Measurements from ENCODE around the gene PTPN14.

The PTPN14 gene

GRCh38 chr1:214470132-214470531 is 81.3 kb downstream of the PTPN14 start:
- Histone ChIP-seq H3K23ac (ENCODE audit: low read length) (no peak overlapping the region), H3K4me3 (ENCODE audit: low read length) (no peak overlapping the region), H3K9ac (ENCODE audit: low read length) (no peak overlapping the region), H3K79me1 (ENCODE audit: low read length) (peaks cover 4% of the 10 kb centered on the region), H3K18ac (ENCODE audit: low read length) (no peak overlapping the region), H3K4me2 (ENCODE audit: low read length) (no peak overlapping the region), H2AK5ac (ENCODE audit: low read length) (no peak overlapping the region), H2BK5ac (ENCODE audit: low read length) (no peak overlapping the region), H4K5ac (ENCODE audit: low read length) (no peak overlapping the region), H3K4ac (ENCODE audit: low read depth, low read length) (no peak overlapping the region), H3K4me1 (ENCODE audit: control insufficient read depth, low read depth, low read length) (peaks cover 19% of the 10 kb centered on the region), H3K27me3 (ENCODE audit: insufficient read depth, low read length, poor library complexity) (no peaks in the 10 kb centered on the region), H3K79me2 (ENCODE audit: control insufficient read depth, insufficient read depth, low read length) (peaks cover 62% of the 10 kb centered on the region), H2BK15ac (replicated peaks; ENCODE audit: low read depth) (no peak overlapping the region), H4K8ac (ENCODE audit: low read depth, low read length) (no peak overlapping the region), H3K27ac (ENCODE audit: low read depth, low read length) (no peak overlapping the region), H3K36me3 (ENCODE audit: control insufficient read depth, insufficient read depth, low read length) (no peaks in the 10 kb centered on the region), H2BK120ac (ENCODE audit: low read depth, low read length) (no peak overlapping the region), H3K56ac (ENCODE audit: low read length) (no peak overlapping the region)
- no peak for DNase-seq
- WGBS (ENCODE audit: extremely low coverage, insufficient coverage, low lambda C conversion rate), result no CpG with 5 or more reads among the region's 3 CpGs

GRCh38 chr1:214469290-214469689 is 82.1 kb downstream of the PTPN14 start:
- Histone ChIP-seq H3K36me3 (ENCODE audit: control insufficient read depth, insufficient read depth, low read length) (peaks cover 2% of the 10 kb centered on the region), H3K4me3 (ENCODE audit: low read length) (no peak overlapping the region), H3K4me1 (ENCODE audit: control insufficient read depth, low read depth, low read length) (peaks cover 13% of the 10 kb centered on the region), H3K79me1 (ENCODE audit: low read length) (peaks cover 11% of the 10 kb centered on the region), H4K8ac (ENCODE audit: low read depth, low read length) (peak overlapping the region; percentile 56), H3K4ac (ENCODE audit: low read depth, low read length) (no peak overlapping the region), H3K4me2 (ENCODE audit: low read length) (no peak overlapping the region), H4K5ac (ENCODE audit: low read length) (no peak overlapping the region), H2AK5ac (ENCODE audit: low read length) (no peak overlapping the region), H3K27me3 (ENCODE audit: insufficient read depth, low read length, poor library complexity) (no peaks in the 10 kb centered on the region), H3K79me2 (ENCODE audit: control insufficient read depth, insufficient read depth, low read length) (peaks cover 63% of the 10 kb centered on the region), H2BK15ac (replicated peaks; ENCODE audit: low read depth) (no peak overlapping the region), H3K56ac (ENCODE audit: low read length) (no peak overlapping the region), H3K18ac (ENCODE audit: low read length) (no peak overlapping the region), H2BK5ac (ENCODE audit: low read length) (no peak overlapping the region), H3K23ac (ENCODE audit: low read length) (no peak overlapping the region), H3K27ac (ENCODE audit: low read depth, low read length) (no peak overlapping the region), H3K9ac (ENCODE audit: low read length) (no peak overlapping the region), H2BK120ac (ENCODE audit: low read depth, low read length) (no peak overlapping the region)
- WGBS (ENCODE audit: extremely low coverage, insufficient coverage, low lambda C conversion rate), result no CpG with 5 or more reads among the region's 1 CpG
- no peak for DNase-seq

DNA sequence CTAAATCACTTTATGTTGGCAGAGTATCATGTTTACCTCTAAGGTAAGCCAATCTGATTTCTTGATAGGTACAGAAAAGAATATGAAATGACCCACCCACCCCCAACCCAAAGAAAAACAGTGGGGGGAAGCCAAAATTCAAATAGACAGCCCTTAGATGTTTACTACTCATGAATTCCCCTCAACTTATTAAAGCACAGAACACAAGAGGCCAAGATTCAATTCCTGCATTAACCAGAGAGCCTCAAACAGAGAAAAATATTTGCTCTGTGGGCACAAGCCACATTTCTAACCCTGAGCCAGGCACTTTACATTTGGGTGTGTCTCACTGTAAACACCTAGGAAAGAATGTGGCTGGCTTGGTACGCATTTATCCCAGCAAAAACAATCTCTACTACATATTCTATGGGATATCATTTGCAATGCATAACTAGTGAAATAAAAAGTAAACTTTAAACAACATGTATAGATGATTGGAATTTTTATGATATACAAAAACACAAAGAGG is 84.3 kb downstream of the PTPN14 start:
- H3K4ac ChIP-seq (ENCODE audit: low read depth, low read length), result no peak overlapping the region
- H2BK120ac ChIP-seq (ENCODE audit: low read depth, low read length), result no peak overlapping the region
- no CpG with 5 or more reads among the region's 1 CpG for WGBS (ENCODE audit: extremely low coverage, insufficient coverage, low lambda C conversion rate)
- H3K4me3 ChIP-seq (ENCODE audit: low read length), result no peak overlapping the region
- H2BK5ac ChIP-seq (ENCODE audit: low read length), result no peak overlapping the region
- no peak overlapping the region for H4K5ac ChIP-seq (ENCODE audit: low read length)
- H2BK15ac ChIP-seq (replicated peaks; ENCODE audit: low read depth), result no peak overlapping the region
- peaks cover 6% of the 10 kb centered on the region for H3K4me1 ChIP-seq (ENCODE audit: control insufficient read depth, low read depth, low read length)
- H3K27me3 ChIP-seq (ENCODE audit: insufficient read depth, low read length, poor library complexity), result no peaks in the 10 kb centered on the region
- H3K56ac ChIP-seq (ENCODE audit: low read length), result peak overlapping the region; percentile 17
- H3K27ac ChIP-seq (ENCODE audit: low read depth, low read length), result no peak overlapping the region
- no peak overlapping the region for H3K23ac ChIP-seq (ENCODE audit: low read length)
- H3K79me1 ChIP-seq (ENCODE audit: low read length), result peaks cover 15% of the 10 kb centered on the region
- no peak overlapping the region for H3K18ac ChIP-seq (ENCODE audit: low read length)
- H3K4me2 ChIP-seq (ENCODE audit: low read length), result no peak overlapping the region
- no peak for DNase-seq
- peaks cover 57% of the 10 kb centered on the region for H3K79me2 ChIP-seq (ENCODE audit: control insufficient read depth, insufficient read depth, low read length)
- H3K9ac ChIP-seq (ENCODE audit: low read length), result no peak overlapping the region
- peaks cover 2% of the 10 kb centered on the region for H3K36me3 ChIP-seq (ENCODE audit: control insufficient read depth, insufficient read depth, low read length)
- H4K8ac ChIP-seq (ENCODE audit: low read depth, low read length), result no peak overlapping the region
- no peak overlapping the region for H2AK5ac ChIP-seq (ENCODE audit: low read length)

GRCh38 chr1:214466403-214467077 is 84.9 kb downstream of the PTPN14 start:
- H3K79me2 ChIP-seq (ENCODE audit: control insufficient read depth, insufficient read depth, low read length), result peaks cover 55% of the 10 kb centered on the region
- no peak overlapping the region for H4K5ac ChIP-seq (ENCODE audit: low read length)
- no peak overlapping the region for H3K18ac ChIP-seq (ENCODE audit: low read length)
- no peak overlapping the region for H2BK5ac ChIP-seq (ENCODE audit: low read length)
- H3K27me3 ChIP-seq (ENCODE audit: insufficient read depth, low read length, poor library complexity), result no peaks in the 10 kb centered on the region
- peaks cover 2% of the 10 kb centered on the region for H3K36me3 ChIP-seq (ENCODE audit: control insufficient read depth, insufficient read depth, low read length)
- peaks cover 4% of the 10 kb centered on the region for H3K4me1 ChIP-seq (ENCODE audit: control insufficient read depth, low read depth, low read length)
- peaks cover 16% of the 10 kb centered on the region for H3K79me1 ChIP-seq (ENCODE audit: low read length)
- H2BK120ac ChIP-seq (ENCODE audit: low read depth, low read length), result no peak overlapping the region
- no peak for DNase-seq
- no peak overlapping the region for H3K4ac ChIP-seq (ENCODE audit: low read depth, low read length)
- no peak overlapping the region for H3K56ac ChIP-seq (ENCODE audit: low read length)
- H3K27ac ChIP-seq (ENCODE audit: low read depth, low read length), result no peak overlapping the region
- no peak overlapping the region for H4K8ac ChIP-seq (ENCODE audit: low read depth, low read length)
- H3K23ac ChIP-seq (ENCODE audit: low read length), result no peak overlapping the region
- H3K4me2 ChIP-seq (ENCODE audit: low read length), result no peak overlapping the region
- H2AK5ac ChIP-seq (ENCODE audit: low read length), result no peak overlapping the region
- no peak overlapping the region for H3K9ac ChIP-seq (ENCODE audit: low read length)
- WGBS (ENCODE audit: extremely low coverage, insufficient coverage, low lambda C conversion rate), result no CpG with 5 or more reads among the region's 3 CpGs
- no peak overlapping the region for H2BK15ac ChIP-seq (replicated peaks; ENCODE audit: low read depth)
- H3K4me3 ChIP-seq (ENCODE audit: low read length), result no peak overlapping the region

GRCh38 chr1:214464445-214465287 is 86.7 kb downstream of the PTPN14 start:
- Histone ChIP-seq H3K18ac (ENCODE audit: low read length) (no peak overlapping the region), H3K4ac (ENCODE audit: low read depth, low read length) (no peak overlapping the region), H3K27me3 (ENCODE audit: insufficient read depth, low read length, poor library complexity) (no peaks in the 10 kb centered on the region), H3K4me1 (ENCODE audit: control insufficient read depth, low read depth, low read length) (peaks cover 4% of the 10 kb centered on the region), H3K23ac (ENCODE audit: low read length) (no peak overlapping the region), H2AK5ac (ENCODE audit: low read length) (no peak overlapping the region), H4K5ac (ENCODE audit: low read length) (no peak overlapping the region), H3K79me1 (ENCODE audit: low read length) (peaks cover 21% of the 10 kb centered on the region), H3K56ac (ENCODE audit: low read length) (peak overlapping the region; percentile 45), H3K27ac (ENCODE audit: low read depth, low read length) (no peak overlapping the region), H2BK120ac (ENCODE audit: low read depth, low read length) (no peak overlapping the region), H3K79me2 (ENCODE audit: control insufficient read depth, insufficient read depth, low read length) (peaks cover 56% of the 10 kb centered on the region), H3K4me2 (ENCODE audit: low read length) (no peak overlapping the region), H2BK15ac (replicated peaks; ENCODE audit: low read depth) (no peak overlapping the region), H3K36me3 (ENCODE audit: control insufficient read depth, insufficient read depth, low read length) (peaks cover 2% of the 10 kb centered on the region), H2BK5ac (ENCODE audit: low read length) (no peak overlapping the region), H3K9ac (ENCODE audit: low read length) (no peak overlapping the region), H3K4me3 (ENCODE audit: low read length) (no peak overlapping the region), H4K8ac (ENCODE audit: low read depth, low read length) (no peak overlapping the region)
- DNase-seq, result no peak
- no CpG with 5 or more reads among the region's 30 CpGs for WGBS (ENCODE audit: extremely low coverage, insufficient coverage, low lambda C conversion rate)
